AG04450 (cell line): ENCODE data around the gene OSBPL10. TPM values are rescaled to one million over a fixed set of nuclear protein-coding genes. Genes with fewer than 3 reads are reported as not detected.
"Not testable (repeated sequence)": the region's sequence is repeated elsewhere in the genome, so short reads cannot be mapped to it uniquely, and the experiment has no call there.

Experiments used
- CTCF ChIA-PET: fragments of 300-600, 350-600 bp; formaldehyde crosslinking; extraction: SDS; loops from one replicate; lab custom pipeline; 2022; ENCODE audit warnings: antibody characterized with exemption, inconsistent platforms; lab: Charles Lee
- POLR2A ChIA-PET: fragments of 350-600 bp; formaldehyde crosslinking; extraction: SDS; loops from one replicate; lab custom pipeline; 2021; ENCODE audit warnings: antibody characterized with exemption, inconsistent platforms; lab: Yijun Ruan, JAX
- DNase-seq: peaks from one replicate; pipeline ENCODE4 v3.0.0-alpha.2; 2011; ENCODE audit warnings: low read depth, low spot score
- H3K27ac ChIP-seq: one replicate; pipeline ENCODE4 v1.5.1; 2012; ENCODE audit warnings: low read depth, low read length, control low read depth
- H3K27me3 ChIP-seq: one replicate; pipeline ENCODE4 v1.6.0; 2012; ENCODE audit warnings: low read length; ENCODE audit not compliant: control insufficient read depth, insufficient read depth
- H3K4me3 ChIP-seq: 2 replicates; pipeline ENCODE4 v1.5.1; 2011; ENCODE audit warnings: mild to moderate bottlenecking, low read depth, low read length, control low read depth
- H3K9me3 ChIP-seq: 2 replicates; pipeline ENCODE4 v1.5.1; 2012; ENCODE audit warnings: low read length; ENCODE audit not compliant: control insufficient read depth, insufficient read depth
- polyA plus RNA-seq: library from polyadenylated mRNA; depleted of rRNA; stranded (reverse); fragments of >200 nt; gene quantifications from 2 replicates; pipeline ENCODE4 v1.2.3, GENCODE V29; 2011
- TF ChIP-seq, protein P1 (sequence below): IDR thresholded peaks from 2 replicates; pipeline ENCODE4 v1.5.1; 2011; ENCODE audit warnings: low read depth, low read length, control low read depth, inconsistent platforms

Gene OSBPL10
- polyA plus RNA-seq, 1 experiment: 13.2 TPM

DNA sequence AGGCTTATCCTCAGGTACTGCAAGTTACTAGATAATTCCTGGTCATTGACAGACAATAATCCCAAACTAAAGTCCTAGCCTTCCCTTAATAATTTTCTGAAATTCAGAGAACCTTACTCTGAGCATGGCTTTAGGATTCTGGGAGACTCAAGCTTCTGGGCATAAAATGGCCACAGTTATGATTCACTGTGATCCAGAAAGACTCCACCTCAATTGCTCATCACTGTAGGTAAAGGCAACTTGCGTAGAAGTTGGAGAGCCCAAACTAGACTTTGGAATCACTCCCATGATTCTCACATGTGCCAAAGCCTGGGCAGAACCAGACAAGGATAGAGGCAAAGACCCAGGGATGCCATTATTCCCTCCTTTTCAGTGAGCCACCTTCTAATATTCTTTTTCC lies 195.3 kb downstream of the OSBPL10 start:
- ChIA-PET POLR2A (no interaction called here), CTCF (no interaction called here)
- DNase-seq: no peak
- Histone ChIP-seq H3K27me3 (no peaks in the 10 kb centered on the region), H3K27ac (no peak overlapping the region), H3K4me3 (no peak overlapping the region), H3K9me3 (no peaks in the 10 kb centered on the region)
- TF ChIP-seq, protein P1, sequence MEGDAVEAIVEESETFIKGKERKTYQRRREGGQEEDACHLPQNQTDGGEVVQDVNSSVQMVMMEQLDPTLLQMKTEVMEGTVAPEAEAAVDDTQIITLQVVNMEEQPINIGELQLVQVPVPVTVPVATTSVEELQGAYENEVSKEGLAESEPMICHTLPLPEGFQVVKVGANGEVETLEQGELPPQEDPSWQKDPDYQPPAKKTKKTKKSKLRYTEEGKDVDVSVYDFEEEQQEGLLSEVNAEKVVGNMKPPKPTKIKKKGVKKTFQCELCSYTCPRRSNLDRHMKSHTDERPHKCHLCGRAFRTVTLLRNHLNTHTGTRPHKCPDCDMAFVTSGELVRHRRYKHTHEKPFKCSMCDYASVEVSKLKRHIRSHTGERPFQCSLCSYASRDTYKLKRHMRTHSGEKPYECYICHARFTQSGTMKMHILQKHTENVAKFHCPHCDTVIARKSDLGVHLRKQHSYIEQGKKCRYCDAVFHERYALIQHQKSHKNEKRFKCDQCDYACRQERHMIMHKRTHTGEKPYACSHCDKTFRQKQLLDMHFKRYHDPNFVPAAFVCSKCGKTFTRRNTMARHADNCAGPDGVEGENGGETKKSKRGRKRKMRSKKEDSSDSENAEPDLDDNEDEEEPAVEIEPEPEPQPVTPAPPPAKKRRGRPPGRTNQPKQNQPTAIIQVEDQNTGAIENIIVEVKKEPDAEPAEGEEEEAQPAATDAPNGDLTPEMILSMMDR: no peak

DNA sequence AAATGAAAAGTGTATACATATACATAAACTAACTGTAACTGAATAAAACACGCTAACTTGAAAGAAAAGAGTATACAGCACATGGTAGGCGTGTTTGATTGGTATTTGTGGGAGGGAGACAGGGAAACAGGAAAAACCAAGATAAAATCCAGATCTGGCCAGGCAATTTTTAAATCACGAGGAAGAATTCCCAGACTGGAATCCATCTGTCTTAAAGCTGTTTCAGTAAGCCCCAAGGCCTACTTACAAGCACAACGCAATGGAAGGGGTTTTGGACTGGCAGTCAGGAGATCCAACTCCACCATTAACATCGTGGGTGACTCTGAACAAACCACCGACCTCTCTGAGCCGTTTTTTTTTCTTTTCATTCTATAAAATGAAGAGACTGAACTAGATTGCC lies 195.8 kb downstream of the OSBPL10 start:
- TF ChIP-seq, protein P1: no peak
- no peak overlapping the region for H3K27ac ChIP-seq
- ChIA-PET POLR2A (no interaction called here), CTCF (no interaction called here)
- no peaks in the 10 kb centered on the region for H3K27me3 ChIP-seq
- H3K9me3 ChIP-seq: no peaks in the 10 kb centered on the region
- H3K4me3 ChIP-seq: no peak overlapping the region
- DNase-seq: no peak

DNA sequence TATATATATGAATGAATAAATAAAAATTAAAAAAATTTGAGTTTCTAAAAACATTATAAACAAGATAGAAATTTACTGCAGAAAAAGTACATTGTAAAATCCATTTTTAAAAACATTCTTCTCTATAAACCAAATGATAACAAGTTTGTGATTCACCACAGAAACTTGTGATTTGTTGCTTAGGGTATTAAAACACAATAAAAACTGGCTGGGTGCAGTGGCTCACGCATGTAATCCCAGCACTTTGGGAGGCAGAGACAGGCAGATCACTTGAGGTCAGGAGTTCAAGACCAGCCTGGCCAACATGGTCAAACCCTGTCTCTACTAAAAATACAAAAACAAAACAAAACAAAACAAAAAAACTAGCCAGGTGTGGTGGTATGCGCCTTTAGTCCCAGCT lies 197.2 kb downstream of the OSBPL10 start:
- CTCF ChIA-PET, DNase-seq: not testable (repeated sequence)

DNA sequence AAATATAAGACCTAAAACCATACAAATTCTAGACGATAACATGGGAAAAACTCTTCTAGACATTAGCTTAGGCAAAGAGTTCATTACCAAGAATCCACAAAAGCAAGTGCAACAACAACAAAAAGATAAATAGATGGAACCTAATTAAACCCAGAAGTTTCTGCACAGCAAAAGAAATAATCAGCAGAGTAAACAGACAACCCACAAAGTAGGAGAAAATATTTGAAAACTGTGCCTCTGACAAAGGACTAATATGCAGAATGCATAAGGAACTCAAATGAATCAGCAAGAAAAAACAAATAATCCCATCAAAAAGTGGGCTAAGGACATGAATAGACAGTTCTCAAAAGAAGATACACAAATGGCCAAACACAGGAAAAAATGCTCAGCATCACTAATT lies 198.8 kb downstream of the OSBPL10 start:
- POLR2A ChIA-PET, CTCF ChIA-PET: not testable (repeated sequence)

More for the DNA sequence above, 197.2 kb downstream of the OSBPL10 start:
- H3K4me3 ChIP-seq, POLR2A ChIA-PET, H3K9me3 ChIP-seq, H3K27me3 ChIP-seq, H3K27ac ChIP-seq: not testable (repeated sequence)

DNA sequence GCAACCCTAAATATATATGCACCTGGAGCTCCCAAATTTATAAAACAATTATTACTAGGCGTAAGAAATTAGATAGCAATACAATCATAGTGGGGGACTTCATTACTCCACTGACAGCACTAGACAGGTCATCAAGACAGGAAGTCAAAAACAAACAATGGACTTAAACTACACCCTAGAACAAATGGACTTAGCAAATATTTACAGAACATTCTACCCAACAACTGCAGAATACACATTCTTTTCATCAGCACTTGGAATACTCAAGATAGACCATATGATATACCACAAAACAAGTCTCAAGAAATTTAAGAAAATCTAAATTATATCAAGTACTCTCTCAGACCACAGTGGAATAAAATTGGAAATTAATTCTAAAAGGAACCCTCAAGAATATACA lies 201.5 kb downstream of the OSBPL10 start:
- POLR2A ChIA-PET: no interaction called here
- no peaks in the 10 kb centered on the region; the same call in 1 of the 2 replicates for H3K9me3 ChIP-seq
- no peak for DNase-seq

More for the DNA sequence above, 198.8 kb downstream of the OSBPL10 start:
- not testable (repeated sequence) for H3K4me3 ChIP-seq, H3K9me3 ChIP-seq, H3K27me3 ChIP-seq, H3K27ac ChIP-seq, DNase-seq

DNA sequence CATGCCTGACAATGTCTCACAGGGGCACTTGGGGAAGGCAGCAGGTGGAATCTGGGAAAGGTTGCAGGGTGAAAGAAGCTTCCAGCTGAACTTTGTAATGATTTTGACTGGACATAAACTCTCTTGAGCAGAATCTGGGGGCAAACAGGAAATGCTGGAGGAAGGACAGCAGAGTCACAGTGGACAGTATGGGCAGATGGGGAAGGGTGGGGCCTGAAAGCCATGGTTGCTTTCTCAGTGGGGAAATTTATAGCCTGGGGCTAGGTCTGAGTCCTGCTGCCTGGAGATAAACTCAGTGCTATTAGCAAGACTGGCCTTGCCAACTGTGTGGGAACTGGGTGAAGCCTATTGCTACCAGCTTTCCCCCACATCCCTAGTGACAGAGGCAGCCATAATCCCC lies 203.2 kb downstream of the OSBPL10 start:
- Histone ChIP-seq H3K27ac (no peak overlapping the region), H3K9me3 (no peaks in the 10 kb centered on the region; the same call in 1 of the 2 replicates), H3K27me3 (no peaks in the 10 kb centered on the region), H3K4me3 (no peak overlapping the region)
- POLR2A ChIA-PET: no interaction called here
- TF ChIP-seq, protein P1: no peak
- CTCF ChIA-PET: interaction anchor here (2.7 kb wide), 1 partner anchor 9 kb away, joined by 12 read pairs; no protein-coding TSS in a partner anchor
- no peak for DNase-seq

More for the DNA sequence above, 201.5 kb downstream of the OSBPL10 start:
- TF ChIP-seq, protein P1: no peak
- no peak overlapping the region for H3K4me3 ChIP-seq
- no peak overlapping the region for H3K27ac ChIP-seq
- H3K27me3 ChIP-seq: no peaks in the 10 kb centered on the region
- CTCF ChIA-PET: no interaction called here
